ENCODE data around the gene ARHGDIA. TPM values are rescaled to one million over a fixed set of nuclear protein-coding genes. Genes with fewer than 3 reads are reported as not detected.

Gene ARHGDIA
- total and polyA plus RNA-seq, 2 experiments from 2014 or later: 80.7 to 295 TPM

- H3K9me2 ChIP-seq (replicated peaks; ENCODE audit: insufficient read depth): no peaks in the 10 kb centered on the region
- WGBS (ENCODE audit: low lambda C conversion rate, missing lambda C conversion rate): 98% methylated on average over 12 of the region's 12 CpGs
- H2AFZ ChIP-seq: no peak overlapping the region
- no peak for TF ChIP-seq CTCF (IDR thresholded peaks at IDR 0.05; ENCODE audit: poor library complexity)
- no peak for TF ChIP-seq EZH2phosphoT487 (IDR thresholded peaks at IDR 0.05; ENCODE audit: low read depth, severe bottlenecking, unreplicated experiment)
- no peak for TF ChIP-seq EZH2 (IDR thresholded peaks at IDR 0.05; ENCODE audit: borderline replicate concordance)
- H4K20me1 ChIP-seq (ENCODE audit: insufficient read depth, poor library complexity, severe bottlenecking): peaks cover 4% of the 10 kb centered on the region
- H3K9me3 ChIP-seq (ENCODE audit: low read depth): no peaks in the 10 kb centered on the region
- H3K36me3 ChIP-seq (replicated peaks; ENCODE audit: insufficient read depth, low read depth): no peaks in the 10 kb centered on the region
- H3K4me3 ChIP-seq: no peak overlapping the region
- peak overlapping the region; percentile 98 for H3K4me2 ChIP-seq
- H3K27me3 ChIP-seq: no peaks in the 10 kb centered on the region
- H3K27ac ChIP-seq: no peak overlapping the region
- H3K4me1 ChIP-seq (ENCODE audit: insufficient read depth): peaks cover 18% of the 10 kb centered on the region
- DNase-seq (ENCODE audit: low spot score): no peak
- peaks cover 18% of the 10 kb centered on the region for H3K79me2 ChIP-seq
These were observed 38.1 kb upstream of the ARHGDIA start for GRCh38 chr17:81909231-81909630.

- Histone ChIP-seq H3K9me3 (ENCODE audit: low read depth) (no peaks in the 10 kb centered on the region), H4K20me1 (ENCODE audit: insufficient read depth, poor library complexity, severe bottlenecking) (peaks cover 4% of the 10 kb centered on the region), H3K4me1 (ENCODE audit: insufficient read depth) (peaks cover 18% of the 10 kb centered on the region), H3K4me3 (no peak overlapping the region), H2AFZ (no peak overlapping the region), H3K79me2 (peaks cover 18% of the 10 kb centered on the region), H3K9me2 (replicated peaks; ENCODE audit: insufficient read depth) (no peaks in the 10 kb centered on the region), H3K4me2 (no peak overlapping the region), H3K27ac (no peak overlapping the region), H3K27me3 (no peaks in the 10 kb centered on the region), H3K36me3 (replicated peaks; ENCODE audit: insufficient read depth, low read depth) (no peaks in the 10 kb centered on the region)
- no peak for TF ChIP-seq CTCF (IDR thresholded peaks at IDR 0.05; ENCODE audit: poor library complexity)
- no peak for TF ChIP-seq EZH2 (IDR thresholded peaks at IDR 0.05; ENCODE audit: borderline replicate concordance)
- TF ChIP-seq EZH2phosphoT487 (IDR thresholded peaks at IDR 0.05; ENCODE audit: low read depth, severe bottlenecking, unreplicated experiment): no peak
- WGBS (ENCODE audit: low lambda C conversion rate, missing lambda C conversion rate): 96% methylated on average over 9 of the region's 11 CpGs
- DNase-seq (ENCODE audit: low spot score): no peak
These were observed 37.7 kb upstream of the ARHGDIA start for GRCh38 chr17:81908793-81909192.

- H3K79me2 ChIP-seq: peaks cover 18% of the 10 kb centered on the region
- no peaks in the 10 kb centered on the region for H3K36me3 ChIP-seq (replicated peaks; ENCODE audit: insufficient read depth, low read depth)
- H3K9me2 ChIP-seq (replicated peaks; ENCODE audit: insufficient read depth): no peaks in the 10 kb centered on the region
- H3K4me3 ChIP-seq: no peak overlapping the region
- no peak for DNase-seq (ENCODE audit: low spot score)
- no peak overlapping the region for H3K27ac ChIP-seq
- peaks cover 16% of the 10 kb centered on the region for H3K4me1 ChIP-seq (ENCODE audit: insufficient read depth)
- H2AFZ ChIP-seq: no peak overlapping the region
- WGBS (ENCODE audit: low lambda C conversion rate, missing lambda C conversion rate): 94% methylated on average over 26 of the region's 26 CpGs
- H3K9me3 ChIP-seq (ENCODE audit: low read depth): no peaks in the 10 kb centered on the region
- no peak overlapping the region for H3K4me2 ChIP-seq
- no peaks in the 10 kb centered on the region for H3K27me3 ChIP-seq
- peaks cover 4% of the 10 kb centered on the region for H4K20me1 ChIP-seq (ENCODE audit: insufficient read depth, poor library complexity, severe bottlenecking)
- TF ChIP-seq EZH2 (IDR thresholded peaks at IDR 0.05; ENCODE audit: borderline replicate concordance) (no peak), CTCF (IDR thresholded peaks at IDR 0.05; ENCODE audit: poor library complexity) (no peak), EZH2phosphoT487 (IDR thresholded peaks at IDR 0.05; ENCODE audit: low read depth, severe bottlenecking, unreplicated experiment) (no peak)
These were observed 36.3 kb upstream of the ARHGDIA start for GRCh38 chr17:81907219-81908145.

Data from hepatocyte (in vitro differentiated cells).